Pulmonary artery endothelial cell (primary cell): ENCODE data around the gene ERMAP. TPM values are rescaled to one million over a fixed set of nuclear protein-coding genes. Genes with fewer than 3 reads are reported as not detected.
"Not testable (repeated sequence)": the region's sequence is repeated elsewhere in the genome, so short reads cannot be mapped to it uniquely, and the experiment has no call there.

Experiments used
- DNase-seq: peaks from one replicate; pipeline ENCODE4 v3.0.0-alpha.2; 2011; ENCODE audit warnings: low read depth, low spot score
- total RNA-seq: library from RNA; depleted of rRNA; stranded (reverse); fragments of >200 nt; gene quantifications from 2 replicates; pipeline ENCODE4 v1.2.3, GENCODE V29; 2014

ERMAP gene
- total RNA-seq, 1 donor from 2014 or later: 6.1 TPM

GRCh38 chr1:42873108-42873507 lies 56.2 kb downstream of the ERMAP start:
- not testable (repeated sequence) for DNase-seq

- no peak for DNase-seq
Observed at GRCh38 chr1:42873670-42874069, 56.7 kb downstream of the ERMAP start.

GRCh38 chr1:42876009-42876408 lies 59.1 kb downstream of the ERMAP start:
- DNase-seq: no peak

- DNase-seq: no peak
Observed at GRCh38 chr1:42877380-42877779, 60.5 kb downstream of the ERMAP start.

- DNase-seq: no peak
Observed at GRCh38 chr1:42880384-42880783, 63.5 kb downstream of the ERMAP start.

- DNase-seq: no peak
Observed at GRCh38 chr1:42886046-42886739, 69.3 kb downstream of the ERMAP start.

GRCh38 chr1:42886800-42887199 lies 69.9 kb downstream of the ERMAP start:
- DNase-seq: no peak

- no peak for DNase-seq
Observed at GRCh38 chr1:42887366-42887765, 70.4 kb downstream of the ERMAP start.

GRCh38 chr1:42888013-42888633 lies 71.2 kb downstream of the ERMAP start:
- DNase-seq: no peak

GRCh38 chr1:42889264-42889663 lies 72.3 kb downstream of the ERMAP start:
- DNase-seq: no peak

- no peak for DNase-seq
Observed at GRCh38 chr1:42891465-42892138, 74.7 kb downstream of the ERMAP start.

Other genes starting within 250 kb of the ERMAP start
- gene PPIH, start 158.7 kb upstream of the ERMAP start, total RNA-seq: 33.7 and 39.2 TPM in 2 replicates
- gene YBX1, start 134.7 kb upstream of the ERMAP start, total RNA-seq: 971 and 997 TPM in 2 replicates
- not detected in 2 replicates for gene CLDN19, start 76.9 kb upstream of the ERMAP start, total RNA-seq
- gene P3H1, start 50.1 kb upstream of the ERMAP start, total RNA-seq: 98.8 and 114 TPM in 2 replicates
- gene C1orf50, start 49.9 kb upstream of the ERMAP start, total RNA-seq: 2.6 and 4.9 TPM in 2 replicates
- not detected in 2 replicates for gene TMEM269, start 32.1 kb upstream of the ERMAP start, total RNA-seq
- 11.3 and 14.0 TPM in 2 replicates for gene SVBP, start 275 bp downstream of the ERMAP start, total RNA-seq
- 6.4 and 10.1 TPM in 2 replicates for gene ZNF691, start 29.5 kb downstream of the ERMAP start, total RNA-seq
- gene SLC2A1, start 141.7 kb downstream of the ERMAP start, total RNA-seq: 26.7 and 45.4 TPM in 2 replicates